Testis (tissue), 2 donors: ENCODE measurements around the gene ATP6V0D1.

Source experiments
- POLR2A ChIP-seq: fragments of 450-650 bp; IDR thresholded peaks from one replicate; pipeline ENCODE4 v1.6.1; 2017; ENCODE audit warnings: antibody characterized with exemption, mild to moderate bottlenecking, moderate library complexity
- TF ChIP-seq, protein P1 (sequence below), 3 experiments: fragments of 450-650 bp in 2 of 3; fragments of 200-600 bp in 1 of 3; sonication (generic) in 1 of 3; IDR thresholded peaks; one replicate each; pipeline ENCODE4 v1.5.1; 2016 to 2019; ENCODE audit warnings: antibody characterized with exemption in 3 of 3, mild to moderate bottlenecking in 2 of 3, moderate library complexity in 1 of 3

DNA sequence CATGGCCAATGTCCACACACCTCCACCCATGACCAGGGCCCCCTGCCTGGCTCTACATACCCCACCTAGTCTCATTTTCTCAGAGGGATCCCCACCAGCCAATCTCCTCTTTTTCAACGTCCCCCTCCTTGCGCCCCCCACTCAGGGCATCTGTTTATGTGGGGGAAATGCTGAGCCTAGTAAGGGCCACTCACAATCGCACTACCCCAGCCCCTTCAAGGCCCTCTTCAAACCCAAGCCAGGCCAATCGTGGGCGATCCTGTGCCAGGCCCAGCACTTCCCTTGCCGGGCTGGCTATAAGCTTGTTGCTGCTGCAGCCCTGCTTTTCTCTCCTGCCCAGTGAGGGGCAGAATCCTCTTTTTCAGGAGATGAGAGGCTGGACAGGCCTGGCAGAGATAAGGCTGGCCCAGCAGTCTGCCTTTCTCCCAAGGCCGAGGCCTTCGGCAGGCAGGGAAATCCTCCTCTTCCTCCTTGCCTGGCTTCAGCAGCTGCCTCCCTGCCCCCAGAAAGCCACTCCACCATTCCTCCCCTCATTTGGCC, 33.9 kb downstream of the ATP6V0D1 start:
- no peak for TF ChIP-seq POLR2A
- TF ChIP-seq, protein P1, sequence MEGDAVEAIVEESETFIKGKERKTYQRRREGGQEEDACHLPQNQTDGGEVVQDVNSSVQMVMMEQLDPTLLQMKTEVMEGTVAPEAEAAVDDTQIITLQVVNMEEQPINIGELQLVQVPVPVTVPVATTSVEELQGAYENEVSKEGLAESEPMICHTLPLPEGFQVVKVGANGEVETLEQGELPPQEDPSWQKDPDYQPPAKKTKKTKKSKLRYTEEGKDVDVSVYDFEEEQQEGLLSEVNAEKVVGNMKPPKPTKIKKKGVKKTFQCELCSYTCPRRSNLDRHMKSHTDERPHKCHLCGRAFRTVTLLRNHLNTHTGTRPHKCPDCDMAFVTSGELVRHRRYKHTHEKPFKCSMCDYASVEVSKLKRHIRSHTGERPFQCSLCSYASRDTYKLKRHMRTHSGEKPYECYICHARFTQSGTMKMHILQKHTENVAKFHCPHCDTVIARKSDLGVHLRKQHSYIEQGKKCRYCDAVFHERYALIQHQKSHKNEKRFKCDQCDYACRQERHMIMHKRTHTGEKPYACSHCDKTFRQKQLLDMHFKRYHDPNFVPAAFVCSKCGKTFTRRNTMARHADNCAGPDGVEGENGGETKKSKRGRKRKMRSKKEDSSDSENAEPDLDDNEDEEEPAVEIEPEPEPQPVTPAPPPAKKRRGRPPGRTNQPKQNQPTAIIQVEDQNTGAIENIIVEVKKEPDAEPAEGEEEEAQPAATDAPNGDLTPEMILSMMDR (IDR thresholded peaks at IDR 0.05): no peak
